C4-2B (cell line): ENCODE measurements around the gene MYL7.

Source experiments
- CTCF ChIP-seq: fragments of 450-650 bp; conservative IDR thresholded peaks from 2 replicates; pipeline ENCODE4 v1.5.1; 2017; ENCODE audit warnings: mild to moderate bottlenecking
- ZFX ChIP-seq: fragments of 450-650 bp; IDR thresholded peaks from 2 replicates; pipeline ENCODE4 v1.6.1; 2017

- TF ChIP-seq CTCF (no peak), ZFX (no peak)
Observed at GRCh38 chr7:44112231-44112996, 28.7 kb downstream of the MYL7 start.
